Esophagus (tissue), 2 donors: ENCODE results near the gene GMPPA. TPM values are rescaled to one million over a fixed set of nuclear protein-coding genes. Genes with fewer than 3 reads are reported as not detected.

Experiments
- H3K27ac ChIP-seq, 2 donors: one replicate each; pipeline ENCODE4 v1.5.1; 2013; ENCODE audit warnings: low read depth in 2 of 2, mild to moderate bottlenecking in 2 of 2, inconsistent platforms in 1 of 2, low read length in 1 of 2, moderate library complexity in 1 of 2
- H3K27me3 ChIP-seq, 2 donors: one replicate each; pipeline ENCODE4 v1.6.1; 2013; ENCODE audit warnings: low read length in 2 of 2, control low read depth in 1 of 2, mild to moderate bottlenecking in 1 of 2; ENCODE audit not compliant: insufficient read depth in 2 of 2, control insufficient read depth in 1 of 2
- H3K36me3 ChIP-seq, 2 donors: one replicate each; pipeline ENCODE4 v1.6.1; 2013; ENCODE audit warnings: low read length in 1 of 2; ENCODE audit not compliant: control insufficient read depth in 2 of 2, insufficient read depth in 2 of 2
- H3K4me1 ChIP-seq, 2 donors: one replicate each; pipeline ENCODE4 v1.6.1; 2013; ENCODE audit warnings: low read length in 1 of 2; ENCODE audit not compliant: control insufficient read depth in 2 of 2, insufficient read depth in 2 of 2
- H3K4me3 ChIP-seq, 2 donors: one replicate each; pipeline ENCODE4 v1.5.1; 2013; ENCODE audit warnings: low read length in 2 of 2, mild to moderate bottlenecking in 2 of 2, low read depth in 1 of 2, moderate library complexity in 1 of 2
- H3K9me3 ChIP-seq, 2 donors: one replicate each; pipeline ENCODE4 v1.6.1; 2013; ENCODE audit warnings: mild to moderate bottlenecking in 2 of 2, low read depth in 1 of 2, low read length in 1 of 2, moderate library complexity in 1 of 2; ENCODE audit not compliant: control insufficient read depth in 2 of 2, insufficient read depth in 1 of 2
- WGBS, 2 donors: extraction: QIAGEN DNeasy Blood & Tissue Kit; methylation state at CpG; one replicate each; pipeline ENCODE4 v1.1.7; 2013; 5-methylcytosine and 5-hydroxymethylcytosine counted together
- polyA plus RNA-seq, 2 donors: library from polyadenylated mRNA; stranded (reverse); fragments of 200-250 nt; gene quantifications; one replicate each; pipeline ENCODE4 v1.2.3, GENCODE V29; 2013
- donor health status: healthy with polysubstance abuse.
- donor health status: Bipolar disorder and iron deficiency.

GMPPA gene
- polyA plus RNA-seq, 2 donors, result 18.4 to 25.5 TPM

DNA sequence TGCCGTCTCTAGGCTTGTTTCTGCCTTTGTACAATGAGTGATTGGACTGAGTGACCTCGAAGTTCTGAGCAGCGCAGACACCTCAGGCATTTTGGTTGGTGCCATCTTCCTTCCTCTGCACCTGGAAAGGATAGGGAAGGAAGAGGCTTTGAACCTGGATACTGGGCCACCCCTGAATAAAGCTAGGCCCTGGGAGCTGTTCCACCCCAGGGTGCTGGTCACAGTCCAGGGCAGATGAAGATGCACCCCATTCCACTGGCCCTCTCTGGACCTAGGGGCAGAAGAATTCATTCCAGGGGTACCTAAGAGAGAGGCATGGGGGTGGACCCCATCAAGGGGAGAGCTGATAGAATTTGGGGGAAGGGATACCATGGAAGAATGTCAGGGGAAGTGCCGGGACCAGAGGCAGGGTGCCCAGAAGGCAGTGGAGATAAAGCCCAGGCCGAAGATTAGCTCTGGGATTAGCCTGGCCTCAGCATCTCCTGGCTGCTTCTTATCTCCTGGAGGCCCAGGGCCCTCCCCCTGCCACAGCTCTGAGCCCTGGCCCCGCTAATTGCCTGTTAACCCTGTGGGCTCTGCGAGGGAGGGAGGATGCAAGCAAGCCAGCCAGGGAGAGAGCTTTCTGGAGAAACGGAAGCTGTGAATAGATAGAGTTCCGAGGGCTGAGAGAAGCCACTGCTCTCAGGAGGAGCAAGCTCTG, 27.0 kb downstream of the GMPPA start:
- 49 to 65% methylated on average over 9 of the region's 9 CpGs for WGBS, 2 donors
- Histone ChIP-seq H3K4me3 (no peak overlapping the region), H3K27ac (no peak overlapping the region), H3K4me1 (peaks cover 0 to 2% of the 10 kb centered on the region in 2 donors), H3K9me3 (no peaks in the 10 kb centered on the region), H3K27me3 (peaks cover 0 to 7% of the 10 kb centered on the region in 2 donors), H3K36me3 (no peaks in the 10 kb centered on the region)

DNA sequence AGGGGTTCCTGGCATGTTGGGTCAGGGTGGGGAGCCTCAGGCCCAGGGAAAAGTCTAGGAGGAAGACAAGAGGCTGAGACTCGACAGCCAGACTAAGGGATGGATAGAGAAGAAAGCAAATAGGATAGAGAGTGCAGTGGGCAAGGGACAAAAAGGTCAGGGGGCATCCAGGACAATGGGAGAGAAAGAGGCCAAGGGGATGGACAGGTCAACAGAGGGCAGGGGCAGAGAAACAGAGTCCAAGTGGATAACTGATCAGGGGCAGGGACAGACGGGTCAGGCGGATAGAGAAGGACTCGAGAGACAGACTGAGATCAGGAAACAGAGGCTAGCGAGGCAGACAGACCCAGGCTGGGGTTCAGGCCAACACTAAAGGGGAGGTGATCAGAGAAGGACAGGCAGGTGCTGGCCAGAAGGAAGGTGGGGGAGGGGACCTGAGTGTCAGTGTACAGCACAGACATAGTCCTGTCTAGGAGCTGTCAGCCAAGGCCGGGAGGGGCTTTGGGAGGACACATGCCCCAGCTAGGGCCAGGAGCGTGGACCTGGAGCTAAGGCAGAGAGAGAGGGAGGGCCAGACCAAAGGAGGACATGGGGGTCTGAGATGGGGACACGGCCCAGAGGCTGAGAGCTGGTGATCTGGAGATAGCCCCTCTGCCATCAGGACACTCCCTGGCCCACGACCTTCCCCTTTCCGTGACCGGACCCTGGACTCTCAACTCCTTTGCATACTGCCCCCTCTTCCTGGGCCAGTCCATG, 27.8 kb downstream of the GMPPA start:
- peaks cover 0 to 7% of the 10 kb centered on the region in 2 donors for H3K27me3 ChIP-seq
- no peak overlapping the region for H3K27ac ChIP-seq
- H3K4me3 ChIP-seq, result no peak overlapping the region
- no peaks in the 10 kb centered on the region for H3K36me3 ChIP-seq
- WGBS, 2 donors, result 62 to 64% methylated on average over 10 to 11 of the region's 11 CpGs
- no peaks in the 10 kb centered on the region for H3K9me3 ChIP-seq
- peaks cover 0 to 2% of the 10 kb centered on the region in 2 donors for H3K4me1 ChIP-seq

DNA sequence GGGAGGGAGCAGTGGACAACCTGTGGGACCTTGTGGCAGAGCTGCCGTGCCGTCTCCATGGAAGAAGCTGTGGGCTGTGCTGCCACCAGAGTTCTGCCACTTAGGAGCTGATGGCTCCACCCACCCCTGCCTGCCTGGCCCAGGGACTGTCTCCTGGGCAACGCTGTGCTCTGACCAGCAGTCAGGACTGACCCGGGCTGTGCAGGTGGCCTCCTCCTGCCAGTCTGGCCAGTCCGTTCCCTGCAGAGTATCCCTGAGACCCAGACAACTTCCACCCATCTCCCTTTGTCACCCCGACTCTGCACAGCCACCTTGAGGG, 28.3 kb downstream of the GMPPA start:
- 41 to 50% methylated on average over 6 of the region's 6 CpGs for WGBS, 2 donors
- Histone ChIP-seq H3K9me3 (no peaks in the 10 kb centered on the region), H3K4me3 (no peak overlapping the region), H3K4me1 (no peaks in the 10 kb centered on the region), H3K36me3 (no peaks in the 10 kb centered on the region), H3K27ac (no peak overlapping the region), H3K27me3 (peaks cover 0 to 3% of the 10 kb centered on the region in 2 donors)

DNA sequence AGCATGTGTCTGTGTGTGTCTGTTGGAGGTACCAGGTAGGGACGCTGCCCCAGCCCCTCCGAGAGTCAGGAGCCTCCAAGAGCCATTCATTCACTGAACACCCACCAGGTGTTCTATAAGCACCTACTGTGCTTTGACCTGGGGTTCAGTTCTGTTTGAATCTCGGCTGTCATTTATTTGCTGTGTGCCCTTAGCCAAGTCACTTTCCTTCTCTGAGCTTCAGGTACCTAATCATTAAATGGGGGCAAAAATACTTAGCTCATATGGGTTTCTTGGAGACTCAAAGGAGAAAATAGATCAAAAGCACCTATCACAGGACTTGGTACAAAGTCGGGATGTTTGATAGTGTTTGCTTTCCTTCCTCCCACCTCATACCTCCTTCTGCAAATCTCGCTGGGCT, 28.8 kb downstream of the GMPPA start:
- no peaks in the 10 kb centered on the region for H3K9me3 ChIP-seq
- WGBS, 2 donors, result 51 to 56% methylated on average over 5 of the region's 5 CpGs
- no peaks in the 10 kb centered on the region for H3K4me1 ChIP-seq
- no peak overlapping the region for H3K4me3 ChIP-seq
- no peak overlapping the region for H3K27ac ChIP-seq
- no peaks in the 10 kb centered on the region for H3K36me3 ChIP-seq
- peaks cover 0 to 3% of the 10 kb centered on the region in 2 donors for H3K27me3 ChIP-seq

DNA sequence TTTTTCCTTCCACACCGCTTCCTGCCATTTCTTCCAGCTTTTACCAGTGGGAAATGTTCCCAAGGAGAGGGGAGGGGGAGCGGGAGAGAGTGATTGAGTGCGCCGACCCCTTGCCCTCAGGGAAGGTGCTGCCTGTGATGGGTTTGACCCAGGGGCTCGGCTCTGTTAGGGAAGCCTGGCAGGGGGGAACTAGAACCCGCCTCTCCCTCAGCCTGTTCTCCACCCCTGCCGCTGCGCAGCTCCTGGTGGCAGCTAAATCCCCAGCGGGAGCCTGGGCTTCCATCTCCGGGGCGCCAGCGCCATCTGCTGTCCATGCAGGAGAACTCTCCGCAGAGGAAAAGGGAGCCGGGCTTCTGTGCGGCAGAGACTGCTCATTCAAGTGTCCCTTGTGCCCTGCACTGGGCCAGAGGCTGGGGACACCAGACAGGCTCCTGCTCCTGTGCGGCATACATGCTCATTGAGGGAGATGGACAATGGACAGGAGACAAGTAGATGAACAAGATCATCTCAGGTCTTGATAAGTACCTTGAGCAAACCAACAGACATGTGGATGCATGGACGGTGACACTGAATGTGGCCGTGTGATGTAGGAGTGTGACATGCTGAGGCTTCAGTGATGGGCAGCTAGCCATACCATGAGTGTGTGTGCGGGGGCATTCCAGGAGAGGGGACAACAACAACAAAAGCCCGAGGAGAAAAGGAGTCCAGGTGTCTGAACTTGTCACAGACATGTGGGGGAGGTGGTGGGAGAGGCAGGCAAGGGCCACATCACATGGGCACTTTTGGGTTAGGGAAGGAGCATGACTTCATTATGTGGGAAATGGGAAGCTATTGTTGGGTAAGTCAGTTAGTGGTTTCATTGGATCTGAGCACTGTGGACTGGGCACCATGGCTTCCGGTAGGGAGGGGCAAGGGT, 31.6 kb downstream of the GMPPA start:
- Histone ChIP-seq H3K4me1 (no peaks in the 10 kb centered on the region), H3K27me3 (peaks cover 0 to 3% of the 10 kb centered on the region in 2 donors), H3K9me3 (no peaks in the 10 kb centered on the region), H3K4me3 (no peak overlapping the region), H3K27ac (no peak overlapping the region), H3K36me3 (no peaks in the 10 kb centered on the region)
- WGBS, 2 donors, result 13 to 14% methylated on average over 21 of the region's 21 CpGs

DNA sequence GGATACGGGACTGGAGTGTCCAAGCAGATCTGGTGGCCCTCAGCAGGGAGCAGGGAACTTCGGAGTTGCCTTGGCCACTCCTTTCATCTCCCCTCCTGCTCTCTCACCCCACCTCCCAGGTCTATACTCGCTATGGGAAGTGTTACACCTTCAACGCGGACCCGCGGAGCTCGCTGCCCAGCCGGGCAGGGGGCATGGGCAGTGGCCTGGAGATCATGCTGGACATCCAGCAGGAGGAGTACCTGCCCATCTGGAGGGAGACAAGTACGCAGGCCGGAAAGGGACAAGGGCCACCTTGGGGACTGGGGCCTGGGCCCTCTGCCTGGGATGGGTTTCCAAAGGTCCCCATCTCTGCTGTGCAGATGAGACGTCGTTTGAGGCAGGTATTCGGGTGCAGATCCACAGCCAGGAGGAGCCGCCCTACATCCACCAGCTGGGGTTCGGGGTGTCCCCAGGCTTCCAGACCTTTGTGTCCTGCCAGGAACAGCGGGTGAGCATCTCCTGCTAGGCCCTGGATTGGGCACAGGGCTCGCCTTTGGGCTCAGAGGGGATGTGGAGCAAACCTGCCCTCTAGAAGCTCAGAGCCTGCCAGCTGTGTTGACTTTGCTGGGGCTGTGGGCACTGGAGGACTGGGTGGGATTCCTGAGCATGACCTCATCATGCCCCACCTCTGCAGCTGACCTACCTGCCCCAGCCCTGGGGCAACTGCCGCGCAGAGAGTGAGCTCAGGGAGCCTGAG, 33.1 kb downstream of the GMPPA start:
- H3K27me3 ChIP-seq, result peaks cover 0 to 3% of the 10 kb centered on the region in 2 donors
- no peak overlapping the region for H3K4me3 ChIP-seq
- no peaks in the 10 kb centered on the region for H3K4me1 ChIP-seq
- no peaks in the 10 kb centered on the region for H3K9me3 ChIP-seq
- no peaks in the 10 kb centered on the region for H3K36me3 ChIP-seq
- H3K27ac ChIP-seq, result no peak overlapping the region
- 73 to 76% methylated on average over 20 of the region's 20 CpGs for WGBS, 2 donors

DNA sequence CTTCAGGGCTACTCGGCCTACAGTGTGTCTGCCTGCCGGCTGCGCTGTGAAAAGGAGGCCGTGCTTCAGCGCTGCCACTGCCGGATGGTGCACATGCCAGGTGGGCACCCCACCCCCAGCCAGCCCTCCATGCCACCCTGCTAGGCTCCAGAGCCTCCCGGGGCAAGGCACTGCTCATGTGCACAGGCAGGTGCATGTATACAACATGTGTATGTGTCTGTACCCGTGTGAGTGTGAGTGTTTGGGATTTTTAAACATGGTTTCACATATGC, 33.6 kb downstream of the GMPPA start:
- Histone ChIP-seq H3K36me3 (no peaks in the 10 kb centered on the region), H3K4me3 (no peak overlapping the region), H3K27me3 (peaks cover 0 to 3% of the 10 kb centered on the region in 2 donors), H3K9me3 (no peaks in the 10 kb centered on the region), H3K4me1 (no peaks in the 10 kb centered on the region), H3K27ac (no peak overlapping the region)
- 75 to 84% methylated on average over 8 of the region's 8 CpGs for WGBS, 2 donors

DNA sequence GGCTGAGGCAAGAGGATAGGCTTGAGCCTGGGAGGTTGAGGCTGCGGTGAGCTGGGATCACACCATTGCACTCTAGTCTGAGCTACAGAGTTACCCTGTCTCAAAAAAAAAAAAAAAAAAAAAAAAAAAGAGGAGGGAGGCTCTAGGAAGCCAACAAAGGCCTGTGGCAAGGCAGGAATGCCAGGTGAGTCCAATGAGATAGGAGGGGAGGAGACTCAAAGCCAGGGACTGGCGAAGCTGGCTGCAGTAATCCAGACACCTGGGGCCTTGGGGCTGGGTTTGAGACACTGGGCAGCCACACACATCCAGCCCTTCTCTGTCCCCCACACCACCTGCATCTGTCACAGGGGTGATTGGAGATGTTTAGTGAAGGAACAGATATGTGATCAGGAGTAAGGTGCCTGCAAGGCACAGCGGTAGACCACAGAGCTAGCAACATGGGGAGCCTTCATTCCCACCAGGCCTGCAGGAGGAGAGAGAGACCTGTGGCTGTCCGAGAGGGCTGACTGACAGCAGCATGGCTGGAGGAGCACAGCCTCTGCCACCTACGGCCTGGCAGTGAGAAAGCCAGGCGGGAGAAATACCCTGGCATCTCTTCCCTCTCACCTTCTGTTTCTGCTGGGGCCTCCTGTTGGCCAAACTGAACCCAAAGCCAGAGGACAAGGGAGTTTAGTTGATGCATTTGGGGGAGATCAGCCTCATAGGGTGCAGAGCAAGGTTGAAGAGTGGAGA, 35.4 kb downstream of the GMPPA start:
- Histone ChIP-seq H3K9me3 (no peaks in the 10 kb centered on the region), H3K4me3 (no peak overlapping the region), H3K4me1 (no peaks in the 10 kb centered on the region), H3K36me3 (peaks cover 0 to 5% of the 10 kb centered on the region in 2 donors), H3K27ac (no peak overlapping the region), H3K27me3 (peaks cover 0 to 2% of the 10 kb centered on the region in 2 donors)
- WGBS, 2 donors, result 74 to 82% methylated on average over 6 of the region's 6 CpGs

DNA sequence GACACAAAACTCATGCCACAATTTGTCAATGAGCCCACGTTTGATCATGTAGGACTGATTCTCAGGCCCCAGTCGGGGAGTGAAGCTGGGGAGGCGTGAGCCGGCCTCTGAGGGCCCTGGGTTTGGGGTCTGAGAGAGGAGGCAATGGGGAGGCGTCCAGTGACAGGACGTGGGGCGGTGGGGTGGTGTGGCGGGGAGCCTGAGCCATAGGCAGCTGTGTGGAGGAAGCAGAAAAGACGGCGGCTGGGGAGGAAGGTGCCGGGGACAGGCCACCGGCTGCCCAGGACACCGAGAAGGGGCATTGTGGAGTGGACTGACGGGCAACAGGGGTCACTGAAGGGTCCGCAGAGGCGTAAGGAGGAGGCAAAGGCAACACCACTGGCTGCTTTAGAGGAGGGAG, 37.7 kb downstream of the GMPPA start:
- H3K4me1 ChIP-seq, result peaks cover 0 to under 1% of the 10 kb centered on the region in 2 donors
- WGBS, 2 donors, result 82 to 85% methylated on average over 16 of the region's 16 CpGs
- peaks cover 0 to 23% of the 10 kb centered on the region in 2 donors for H3K36me3 ChIP-seq
- no peaks in the 10 kb centered on the region for H3K9me3 ChIP-seq
- H3K4me3 ChIP-seq, result no peak overlapping the region
- no peak overlapping the region for H3K27ac ChIP-seq
- H3K27me3 ChIP-seq, result no peaks in the 10 kb centered on the region
